ENCODE results near the gene NRXN3. TPM values are rescaled to one million over a fixed set of nuclear protein-coding genes. Genes with fewer than 3 reads are reported as not detected.

NRXN3 gene
- polyA plus RNA-seq, 1 donor from 2014 or later: 110 TPM

- H3K79me2 ChIP-seq (replicated peaks; ENCODE audit: insufficient read depth, low read length): no peaks in the 10 kb centered on the region
- H3F3A ChIP-seq (ENCODE audit: insufficient read depth, low read length, poor library complexity, severe bottlenecking): peaks cover 4% of the 10 kb centered on the region
- no peaks in the 10 kb centered on the region for H3K9me2 ChIP-seq (ENCODE audit: insufficient read depth, low read length)
- no peak overlapping the region for H3K27ac ChIP-seq (ENCODE audit: low read length)
- H3K4me2 ChIP-seq (ENCODE audit: low read length): no peak overlapping the region
- no peak overlapping the region for H3K4me3 ChIP-seq (ENCODE audit: low read length)
- TF ChIP-seq POLR2AphosphoS5 (IDR thresholded peaks at IDR 0.05): no peak
- TF ChIP-seq EP300 (conservative IDR thresholded peaks at IDR 0.05; ENCODE audit: poor library complexity, severe bottlenecking): no peak
- no peak for TF ChIP-seq TAF1 (IDR thresholded peaks at IDR 0.05; ENCODE audit: low read depth)
- no peak for TF ChIP-seq EZH2 (IDR thresholded peaks at IDR 0.05; ENCODE audit: borderline replicate concordance, insufficient read depth, low read length, poor library complexity, severe bottlenecking)
- no peaks in the 10 kb centered on the region for H3K27me3 ChIP-seq (ENCODE audit: insufficient read depth, low read depth, low read length)
- H3K9ac ChIP-seq (ENCODE audit: low read length): no peak overlapping the region
- H3K9me3 ChIP-seq (ENCODE audit: low read length): no peaks in the 10 kb centered on the region
- no peaks in the 10 kb centered on the region for H3K36me3 ChIP-seq (ENCODE audit: insufficient read depth, low read length)
- H4K20me1 ChIP-seq (ENCODE audit: insufficient read depth): no peaks in the 10 kb centered on the region
- no peak overlapping the region for H2AFZ ChIP-seq (ENCODE audit: low read depth, low read length)
These were observed 463.6 kb downstream of the NRXN3 start for GRCh38 chr14:78633752-78634151.

GRCh38 chr14:78637489-78637888, 467.3 kb downstream of the NRXN3 start:
- Histone ChIP-seq H3K27ac (ENCODE audit: low read length) (peak overlapping the region; percentile 29), H3F3A (ENCODE audit: insufficient read depth, low read length, poor library complexity, severe bottlenecking) (peaks cover 4% of the 10 kb centered on the region), H3K9ac (ENCODE audit: low read length) (no peak overlapping the region), H3K9me2 (ENCODE audit: insufficient read depth, low read length) (no peaks in the 10 kb centered on the region), H2AFZ (ENCODE audit: low read depth, low read length) (no peak overlapping the region), H3K4me3 (ENCODE audit: low read length) (no peak overlapping the region), H4K20me1 (ENCODE audit: insufficient read depth) (no peaks in the 10 kb centered on the region), H3K4me2 (ENCODE audit: low read length) (no peak overlapping the region), H3K27me3 (ENCODE audit: insufficient read depth, low read depth, low read length) (no peaks in the 10 kb centered on the region), H3K9me3 (ENCODE audit: low read length) (no peaks in the 10 kb centered on the region), H3K36me3 (ENCODE audit: insufficient read depth, low read length) (no peaks in the 10 kb centered on the region), H3K79me2 (replicated peaks; ENCODE audit: insufficient read depth, low read length) (no peaks in the 10 kb centered on the region)
- TF ChIP-seq CTCF (IDR thresholded peaks at IDR 0.05; ENCODE audit: poor library complexity, severe bottlenecking) (no peak), EZH2 (IDR thresholded peaks at IDR 0.05; ENCODE audit: borderline replicate concordance, insufficient read depth, low read length, poor library complexity, severe bottlenecking) (no peak), SMC3 (conservative IDR thresholded peaks at IDR 0.05; ENCODE audit: poor library complexity) (no peak), RAD21 (conservative IDR thresholded peaks at IDR 0.05) (no peak), REST (IDR thresholded peaks at IDR 0.05; ENCODE audit: borderline replicate concordance) (no peak), POLR2AphosphoS5 (IDR thresholded peaks at IDR 0.05) (no peak), MXI1 (conservative IDR thresholded peaks at IDR 0.05; ENCODE audit: poor library complexity, severe bottlenecking) (no peak), EP300 (conservative IDR thresholded peaks at IDR 0.05; ENCODE audit: poor library complexity, severe bottlenecking) (no peak), TAF1 (IDR thresholded peaks at IDR 0.05; ENCODE audit: low read depth) (no peak)
